GM13977 (cell line): Measurements from ENCODE around the gene AKAP9.

Experiments used
- DNase-seq: peaks from one replicate; pipeline ENCODE4 v3.0.0; 2012; ENCODE audit warnings: low spot score
- CTCF ChIP-seq: IDR thresholded peaks from 2 replicates; pipeline ENCODE4 v1.5.1; 2012; ENCODE audit warnings: mild to moderate bottlenecking, control low read depth; ENCODE audit not compliant: insufficient read depth; ENCODE audit errors: extremely low read depth, missing control alignments
- in situ Hi-C: fragments of 300-500 bp; cut with MboI; formaldehyde crosslinking; loops from one replicate; pipeline ENCODE4 v1.12.0; 2022; ENCODE audit warnings: low sequenced_read_pairs, low pct_unique_long_range_greater_than_20kb, mixed read lengths, inconsistent platforms; ENCODE audit not compliant: unreplicated experiment

AKAP9 gene

DNA sequence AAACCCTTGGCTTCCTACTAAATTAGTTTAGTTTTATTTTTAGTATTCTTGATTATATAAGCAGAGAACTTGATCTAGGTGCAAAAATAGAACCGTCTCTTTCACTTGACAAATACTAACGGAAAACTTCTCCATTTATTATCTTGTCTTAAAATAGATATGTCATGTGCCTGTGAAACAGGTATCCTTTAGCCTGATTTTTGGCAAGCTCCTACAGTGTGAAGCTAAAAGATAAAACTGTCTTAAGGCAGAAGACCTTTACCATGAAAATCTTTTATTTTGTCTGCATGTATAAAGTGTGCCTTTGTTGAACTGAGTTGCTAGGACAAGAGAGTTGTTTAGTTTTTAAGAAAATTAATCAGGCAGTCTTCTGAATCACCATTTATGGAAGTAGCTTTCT lies 103.0 kb downstream of the AKAP9 start:
- TF ChIP-seq CTCF: no peak
- in situ Hi-C loops: no loop called here
- DNase-seq: no peak

- in situ Hi-C loops: no loop called here
- TF ChIP-seq CTCF: no peak
Measured at GRCh38 chr7:92044148-92044547, 103.5 kb downstream of the AKAP9 start.

DNA sequence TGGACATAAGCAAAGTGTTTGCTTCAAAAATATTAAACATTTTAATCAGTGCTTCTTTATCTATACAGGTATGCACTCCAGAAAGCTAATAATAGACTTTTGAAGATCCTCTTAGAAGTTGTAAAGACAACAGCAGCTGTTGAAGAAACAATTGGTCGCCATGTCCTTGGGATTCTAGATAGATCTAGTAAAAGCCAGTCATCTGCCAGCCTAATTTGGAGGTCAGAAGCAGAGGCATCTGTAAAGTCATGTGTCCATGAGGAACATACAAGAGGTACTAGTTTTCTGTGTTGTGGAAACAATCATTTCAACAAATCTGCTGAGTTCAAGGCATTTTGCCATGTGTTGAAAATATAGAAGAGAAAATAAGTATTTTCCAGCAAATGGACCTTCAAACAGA lies 104.3 kb downstream of the AKAP9 start:
- no peak for TF ChIP-seq CTCF
- in situ Hi-C loops: no loop called here
- DNase-seq: no peak

More at GRCh38 chr7:92044148-92044547, 103.5 kb downstream of the AKAP9 start:
- DNase-seq: no peak

DNA sequence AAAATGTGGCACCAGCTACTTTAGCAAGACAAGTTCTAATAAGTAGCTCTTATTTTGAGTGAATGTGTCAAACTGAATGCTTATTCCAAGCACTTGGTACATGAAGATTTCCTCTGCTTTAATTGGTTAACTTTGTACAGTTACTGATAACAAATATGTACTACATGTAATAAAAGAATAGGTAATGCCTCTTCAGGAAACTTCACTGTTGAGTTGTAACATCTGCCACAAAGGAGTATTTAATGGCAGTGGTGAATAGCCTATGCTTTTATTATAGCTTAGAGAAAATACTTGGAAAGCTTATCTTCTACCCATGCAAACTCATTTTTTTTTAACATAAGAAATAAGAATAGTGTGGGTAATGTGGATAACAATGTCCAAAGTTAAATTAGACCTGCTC lies 111.0 kb downstream of the AKAP9 start:
- TF ChIP-seq CTCF: no peak
- no peak for DNase-seq
- in situ Hi-C loops: no loop called here

GRCh38 chr7:92052159-92052558 lies 111.5 kb downstream of the AKAP9 start:
- no peak for TF ChIP-seq CTCF

GRCh38 chr7:92052684-92053083 lies 112.0 kb downstream of the AKAP9 start:
- DNase-seq: no peak

More at GRCh38 chr7:92052159-92052558, 111.5 kb downstream of the AKAP9 start:
- in situ Hi-C loops: no loop called here
- no peak for DNase-seq

More at GRCh38 chr7:92052684-92053083, 112.0 kb downstream of the AKAP9 start:
- in situ Hi-C loops: no loop called here
- TF ChIP-seq CTCF: no peak
